SK-N-SH (cell line): ENCODE measurements around the gene PRKACG.

Source experiments
- CTCF ChIP-seq: fragments of 200-600 bp; sonication (generic); IDR thresholded peaks from 2 replicates; pipeline ENCODE4 v1.6.1; 2017; ENCODE audit warnings: antibody characterized with exemption, mild to moderate bottlenecking, moderate library complexity
- EP300 ChIP-seq, 2 experiments: IDR thresholded peaks; 2 replicates each; pipeline versions ENCODE4 v1.4.0 to v1.6.1; 2012; ENCODE audit warnings: borderline replicate concordance in 1 of 2, low read depth in 1 of 2, low read length in 1 of 2
- EZH2phosphoT487 ChIP-seq: fragments of 200-600 bp; sonication (generic); IDR thresholded peaks from 2 replicates; pipeline ENCODE4 v1.6.1; 2017; ENCODE audit warnings: low read depth, mixed run types, mild to moderate bottlenecking, antibody characterized with exemption, moderate library complexity, borderline replicate concordance
- GATA2 ChIP-seq: sonication (generic); formaldehyde crosslinking; IDR thresholded peaks from 2 replicates; pipeline ENCODE4 v1.5.0; 2020; ENCODE audit warnings: mild to moderate bottlenecking, missing genetic modification reagents
- JUND ChIP-seq: IDR thresholded peaks from 2 replicates; pipeline ENCODE4 v1.4.0; 2012
- MAX ChIP-seq: IDR thresholded peaks from 2 replicates; pipeline ENCODE4 v1.4.0; 2012; ENCODE audit warnings: low read depth
- NRF1 ChIP-seq: IDR thresholded peaks from 2 replicates; pipeline ENCODE4 v1.6.1; 2012; ENCODE audit warnings: low read depth, mild to moderate bottlenecking, low read length
- RAD21 ChIP-seq: IDR thresholded peaks from 2 replicates; pipeline ENCODE4 v1.6.1; 2012; ENCODE audit warnings: mild to moderate bottlenecking, low read length
- RCOR1 ChIP-seq: fragments of 150-350 bp; IDR thresholded peaks from 2 replicates; pipeline ENCODE4 v1.6.1; 2017; ENCODE audit warnings: antibody characterized with exemption, low read length
- REST ChIP-seq: IDR thresholded peaks from 2 replicates; pipeline ENCODE4 v1.6.1; 2012; ENCODE audit warnings: mild to moderate bottlenecking, low read depth, low read length, moderate library complexity
- RFX5 ChIP-seq: IDR thresholded peaks from 2 replicates; pipeline ENCODE4 v1.6.1; 2012; ENCODE audit warnings: mild to moderate bottlenecking, improper control_type of control experiment, low read length
- SMC3 ChIP-seq: IDR thresholded peaks from 2 replicates; pipeline ENCODE4 v1.6.1; 2012; ENCODE audit warnings: low read depth, low read length, improper control_type of control experiment
- TAF1 ChIP-seq: IDR thresholded peaks from 2 replicates; pipeline ENCODE4 v1.6.1; 2012; ENCODE audit warnings: low read depth, mild to moderate bottlenecking, low read length, moderate library complexity, borderline replicate concordance
- YY1 ChIP-seq: IDR thresholded peaks from 2 replicates; pipeline ENCODE4 v1.4.0; 2012; ENCODE audit warnings: low read depth, mild to moderate bottlenecking

- no peak for TF ChIP-seq CTCF
- no peak for TF ChIP-seq EP300 (IDR thresholded peaks at IDR 0.05; ENCODE audit: borderline replicate concordance in 1 of 2, low read depth in 1 of 2, low read length in 1 of 2)
- no peak for TF ChIP-seq NRF1
- TF ChIP-seq RFX5 = no peak
- TF ChIP-seq EZH2phosphoT487 = no peak
- TF ChIP-seq GATA2 (CRISPR knock-in tag) = no peak
- TF ChIP-seq TAF1 = no peak
- no peak for TF ChIP-seq RAD21
- TF ChIP-seq RCOR1 = no peak
- no peak for TF ChIP-seq YY1
- no peak for TF ChIP-seq JUND
- no peak for TF ChIP-seq SMC3
- no peak for TF ChIP-seq MAX
- no peak for TF ChIP-seq REST
These were observed 31.9 kb upstream of the PRKACG start for GRCh38 chr9:69045821-69046220.
